HepG2 (cell line): ENCODE results near the gene UTP4. TPM values are rescaled to one million over a fixed set of nuclear protein-coding genes. Genes with fewer than 3 reads are reported as not detected.

ENCODE experiments used
- NFE2 ChIP-seq: sonication (generic); formaldehyde crosslinking; IDR thresholded peaks from 2 replicates; pipeline ENCODE4 v1.4.0; 2020; ENCODE audit warnings: missing genetic modification reagents
- NFIB ChIP-seq: sonication (generic); formaldehyde crosslinking; IDR thresholded peaks from 2 replicates; pipeline ENCODE4 v1.9.0; 2021; ENCODE audit warnings: missing genetic modification reagents, mild to moderate bottlenecking, borderline replicate concordance
- RBM39 ChIP-seq: fragments of 200-400 bp; formaldehyde crosslinking; IDR thresholded peaks from one replicate; pipeline ENCODE4 v1.6.1; 2018; ENCODE audit warnings: antibody characterized with exemption, mild to moderate bottlenecking, low read depth, low read length; ENCODE audit not compliant: poor library complexity, severe bottlenecking
- SALL1 ChIP-seq: sonication (generic); formaldehyde crosslinking; IDR thresholded peaks from 2 replicates; pipeline ENCODE4 v1.8.0; 2022; ENCODE audit warnings: mild to moderate bottlenecking, missing genetic modification reagents
- SRF ChIP-seq: IDR thresholded peaks from 2 replicates; pipeline ENCODE4 v1.6.1; 2011; ENCODE audit warnings: mild to moderate bottlenecking, low read depth, low read length, moderate library complexity
- ZBTB4 ChIP-seq: sonication (generic); formaldehyde crosslinking; IDR thresholded peaks from 2 replicates; pipeline ENCODE4 v1.4.0; 2020; ENCODE audit warnings: missing genetic modification reagents, mild to moderate bottlenecking, borderline replicate concordance
- ZBTB40 ChIP-seq, 2 experiments: fragments of 450-650 bp in 1 of 2; sonication (generic) in 1 of 2; formaldehyde crosslinking in 1 of 2; IDR thresholded peaks; 2 replicates each; pipeline versions ENCODE4 v1.6.1 to v1.8.0; 2016 to 2022; ENCODE audit warnings: antibody characterized with exemption in 1 of 2, mild to moderate bottlenecking in 1 of 2, missing genetic modification reagents in 1 of 2
- ZNF225 ChIP-seq: sonication (generic); formaldehyde crosslinking; IDR thresholded peaks from 2 replicates; pipeline ENCODE4 v1.4.0; 2020; ENCODE audit warnings: mild to moderate bottlenecking, missing genetic modification reagents
- ZNF280B ChIP-seq: sonication (generic); formaldehyde crosslinking; IDR thresholded peaks from 2 replicates; pipeline ENCODE4 v1.5.0; 2020; ENCODE audit warnings: missing genetic modification reagents, mild to moderate bottlenecking, borderline replicate concordance
- ZNF749 ChIP-seq: sonication (generic); formaldehyde crosslinking; IDR thresholded peaks from 2 replicates; pipeline ENCODE4 v1.8.0; 2022; ENCODE audit warnings: mild to moderate bottlenecking, missing genetic modification reagents, moderate library complexity, borderline replicate concordance
- ZNF781 ChIP-seq: sonication (generic); formaldehyde crosslinking; IDR thresholded peaks from 2 replicates; pipeline ENCODE4 v1.5.1; 2020; ENCODE audit warnings: borderline replicate concordance, mild to moderate bottlenecking, missing genetic modification reagents; ENCODE audit errors: not compliant biosample characterization
- ZNF83 ChIP-seq: sonication (generic); formaldehyde crosslinking; IDR thresholded peaks from 2 replicates; pipeline ENCODE4 v1.4.0; 2020; ENCODE audit warnings: missing genetic modification reagents, mild to moderate bottlenecking, borderline replicate concordance
- ZNF841 ChIP-seq: sonication (generic); formaldehyde crosslinking; IDR thresholded peaks from 2 replicates; pipeline ENCODE4 v1.8.1; 2023; ENCODE audit warnings: missing genetic modification reagents, borderline replicate concordance
- polyA plus RNA-seq, 8 experiments: library from polyadenylated mRNA; depleted of rRNA in 3 of 8; stranded (reverse) in 7 of 8; unstranded in 1 of 8; fragments of >200 nt; fragmentation: Illumina TruSeq in 4 of 8; extraction: Trizol in 4 of 8; gene quantifications; 2 replicates each; pipeline versions ENCODE4 v1.2.1 to v1.2.3, GENCODE V29; 2011 to 2016; ENCODE audit warnings: low read depth in 4 of 8, missing spikeins in 1 of 8, mixed read lengths in 1 of 8; ENCODE audit not compliant: insufficient read depth in 1 of 8
- total RNA-seq, 5 experiments: library from RNA; depleted of rRNA; stranded (reverse); fragments of >200 nt; fragmentation: Illumina TruSeq; extraction: Trizol; gene quantifications; 2 replicates each; pipeline ENCODE4 v1.2.3, GENCODE V29; 2016; ENCODE audit warnings: low read depth in 1 of 5

Gene UTP4
- total and polyA plus RNA-seq, 2 of the 13 experiments (the other 11 are each of a cell fraction or from before 2014, with no cell fraction given): 30.0 to 85.8 TPM

DNA sequence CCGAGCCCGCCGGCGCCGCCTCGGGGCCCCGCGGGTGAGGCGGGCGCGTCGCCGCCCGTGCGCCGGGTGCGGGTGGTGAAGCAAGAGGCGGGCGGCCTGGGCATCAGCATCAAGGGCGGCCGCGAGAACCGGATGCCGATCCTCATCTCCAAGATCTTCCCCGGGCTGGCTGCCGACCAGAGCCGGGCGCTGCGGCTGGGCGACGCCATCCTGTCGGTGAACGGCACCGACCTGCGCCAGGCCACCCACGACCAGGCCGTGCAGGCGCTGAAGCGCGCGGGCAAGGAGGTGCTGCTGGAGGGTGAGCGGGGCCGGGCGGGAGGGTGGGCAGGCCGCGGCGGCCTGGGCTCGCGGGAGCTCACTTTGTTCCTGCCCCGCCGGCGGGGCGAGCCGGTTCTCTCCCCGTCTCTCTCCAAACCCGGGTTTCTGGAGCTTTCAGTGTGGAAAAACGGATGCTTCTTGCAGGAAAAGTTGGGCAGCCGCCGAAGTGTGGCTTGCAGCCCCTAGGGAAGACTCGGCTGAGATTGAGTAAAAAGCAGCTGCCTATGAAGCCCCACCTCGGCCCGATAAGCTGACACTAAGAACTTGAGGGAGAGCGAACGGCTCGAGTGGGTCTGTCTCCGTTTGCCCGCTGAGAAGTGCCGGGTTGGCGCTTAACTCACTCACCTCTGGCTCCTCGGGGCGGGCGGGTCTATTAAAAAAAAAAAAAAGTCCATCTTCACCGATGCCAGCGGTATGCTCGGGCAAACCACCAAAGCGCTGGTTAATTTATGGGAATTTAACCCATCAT lies 55.2 kb downstream of the UTP4 start (continued):
- TF ChIP-seq ZBTB40 (IDR thresholded peaks at IDR 0.05): no peak
- peak; percentile 32; the same call in 1 of the 2 replicates for TF ChIP-seq ZBTB40 (CRISPR knock-in tag; IDR thresholded peaks at IDR 0.05)
- no peak for TF ChIP-seq RBM39
- TF ChIP-seq ZNF280B (CRISPR knock-in tag): peak; percentile 47; the same call in 1 of the 2 replicates
- TF ChIP-seq NFIB (CRISPR knock-in tag): no peak
- no peak for TF ChIP-seq ZNF841 (CRISPR knock-in tag)
- TF ChIP-seq ZNF781 (CRISPR knock-in tag): peak; percentile 71
- TF ChIP-seq SALL1: no peak
- no peak for TF ChIP-seq ZNF225 (CRISPR knock-in tag)
- TF ChIP-seq ZBTB4 (CRISPR knock-in tag): no peak
- TF ChIP-seq NFE2 (CRISPR knock-in tag): no peak
- peak; percentile 80; the same call in 1 of the 2 replicates for TF ChIP-seq ZNF83 (CRISPR knock-in tag)
- no peak; the same call in 1 of the 2 replicates for TF ChIP-seq ZNF749
- no peak for TF ChIP-seq SRF
